CD4-positive, alpha-beta T cell (primary cell): Measurements from ENCODE around the gene CD83. TPM values are rescaled to one million over a fixed set of nuclear protein-coding genes. Genes with fewer than 3 reads are reported as not detected.

Experiments used
- ATAC-seq: fragments of 200-7000 bp; cut with Tn5 transposase; one replicate; pipeline ENCODE4 v1.10.0; 2022; ENCODE audit warnings: mild to moderate bottlenecking; ENCODE audit not compliant: poor library complexity
- CTCF ChIA-PET: fragments of 350-600 bp; sonication (Branson Sonifier 250); formaldehyde crosslinking; loops from one replicate; lab custom pipeline; 2021; ENCODE audit warnings: antibody characterized with exemption, inconsistent platforms; lab: Charles Lee
- POLR2A ChIA-PET: fragments of 350-600 bp; sonication (Branson Sonifier 250); formaldehyde crosslinking; loops from one replicate; lab custom pipeline; 2021; ENCODE audit warnings: antibody characterized with exemption, inconsistent platforms; lab: Charles Lee
- DNase-seq, 14 experiments: peaks; one replicate each; pipeline ENCODE4 v3.0.0-alpha.2; 2013 to 2020; ENCODE audit warnings: mixed read lengths in 2 of 14
- H3K27ac ChIP-seq, 2 donors: one replicate each; pipeline versions ENCODE4 v1.5.1 to v1.7.0; 2013; ENCODE audit warnings: low read length in 2 of 2, low read depth in 1 of 2, mild to moderate bottlenecking in 1 of 2
- H3K27me3 ChIP-seq, 2 experiments: 1 replicate in 1 of 2; 2 replicates in 1 of 2; pipeline versions ENCODE4 v1.6.1 to v1.7.0; 2013; ENCODE audit warnings: low read length in 2 of 2, control low read depth in 1 of 2, mild to moderate bottlenecking in 1 of 2, moderate library complexity in 1 of 2; ENCODE audit not compliant: insufficient read depth in 2 of 2, control insufficient read depth in 1 of 2
- H3K36me3 ChIP-seq: one replicate; pipeline ENCODE4 v1.6.1; 2013; ENCODE audit warnings: low read length, control low read depth; ENCODE audit not compliant: insufficient read depth
- H3K4me1 ChIP-seq: one replicate; pipeline ENCODE4 v1.6.1; 2013; ENCODE audit warnings: low read length, control low read depth; ENCODE audit not compliant: insufficient read depth
- H3K4me3 ChIP-seq: one replicate; pipeline ENCODE4 v1.5.1; 2013; ENCODE audit warnings: mild to moderate bottlenecking, low read length, moderate library complexity
- H3K9me3 ChIP-seq, 2 experiments: 1 replicate in 1 of 2; 2 replicates in 1 of 2; pipeline versions ENCODE4 v1.6.1 to v1.7.0; 2013; ENCODE audit warnings: low read length in 2 of 2, mild to moderate bottlenecking in 2 of 2, control low read depth in 1 of 2, moderate library complexity in 1 of 2; ENCODE audit not compliant: control insufficient read depth in 1 of 2, insufficient read depth in 1 of 2
- H3K27ac Mint-ChIP-seq: one replicate; pipeline ENCODE4 v1.8.0; 2020; ENCODE audit warnings: mixed read lengths
- H3K27me3 Mint-ChIP-seq: one replicate; pipeline ENCODE4 v1.8.0; 2021; ENCODE audit warnings: mixed read lengths
- H3K36me3 Mint-ChIP-seq: one replicate; pipeline ENCODE4 v1.8.0; 2021; ENCODE audit warnings: low read depth, mixed read lengths
- H3K4me1 Mint-ChIP-seq: one replicate; pipeline ENCODE4 v1.8.0; 2021; ENCODE audit warnings: low read depth, mixed read lengths
- H3K4me3 Mint-ChIP-seq: one replicate; pipeline ENCODE4 v1.8.0; 2020; ENCODE audit warnings: mild to moderate bottlenecking, mixed read lengths
- H3K9me3 Mint-ChIP-seq: one replicate; pipeline ENCODE4 v1.8.0; 2020; ENCODE audit warnings: mixed read lengths
- intact Hi-C, 2 experiments: fragments of 100-400 bp; cut with DNase I in 1 of 2; cut with micrococcal nuclease in 1 of 2; formaldehyde crosslinking; loops; one replicate each; pipeline versions ENCODE4 v1.15.1 to v1.9.0; 2023 to 2025; cut with DNase I, micrococcal nuclease
- total RNA-seq, 174 experiments: library from RNA in 2 of 174; stranded (reverse) in 2 of 174; gene quantifications; one replicate each; pipeline ENCODE4 v1.2.3 and lab custom pipeline; 2021 to 2026
- TF ChIP-seq, protein P1 (sequence below): fragments of 200-600 bp; IDR thresholded peaks from one replicate; pipeline ENCODE4 v1.8.0; 2022; ENCODE audit warnings: antibody characterized with exemption, mild to moderate bottlenecking

The CD83 gene
- total RNA-seq, 2 experiments from 2014 or later: 35.3 to 36.4 TPM

DNA sequence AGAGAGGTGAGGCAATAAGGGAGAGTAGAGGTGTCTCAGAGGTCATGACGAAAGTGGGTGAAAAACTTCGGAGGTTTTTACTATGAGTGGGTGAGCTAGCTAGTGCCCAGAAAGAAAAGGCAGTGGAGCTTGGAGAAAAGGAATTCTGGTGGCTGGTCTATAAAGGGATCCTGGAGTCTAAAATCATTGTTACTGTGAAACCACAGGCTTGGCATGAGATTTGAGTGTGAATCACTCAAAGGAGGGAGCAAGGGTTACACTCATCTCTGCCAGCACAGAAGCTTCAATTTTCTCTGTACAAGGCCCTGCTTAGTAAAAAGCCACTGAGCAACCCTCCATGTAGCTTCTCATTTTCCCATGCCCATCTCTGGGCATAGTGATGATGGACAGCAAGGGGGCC, 47.5 kb downstream of the CD83 start:
- Histone ChIP-seq H3K27ac (no peak overlapping the region), H3K9me3 (peaks cover 0 to 21% of the 10 kb centered on the region in 2 experiments), H3K27me3 (no peaks in the 10 kb centered on the region), H3K36me3 (no peaks in the 10 kb centered on the region), H3K4me3 (no peak overlapping the region), H3K4me1 (no peaks in the 10 kb centered on the region)
- peaks cover 6% of the 10 kb centered on the region for H3K27me3 Mint-ChIP-seq
- H3K9me3 Mint-ChIP-seq: peaks cover 10% of the 10 kb centered on the region
- ChIA-PET POLR2A (no interaction called here), CTCF (no interaction called here)
- intact Hi-C loops: no loop called here
- no peaks in the 10 kb centered on the region for H3K4me1 Mint-ChIP-seq
- H3K4me3 Mint-ChIP-seq: no peak overlapping the region
- DNase-seq: no peak
- no peak for ATAC-seq
- no peak overlapping the region for H3K27ac Mint-ChIP-seq
- H3K36me3 Mint-ChIP-seq: peaks cover 13% of the 10 kb centered on the region
- TF ChIP-seq, protein P1, sequence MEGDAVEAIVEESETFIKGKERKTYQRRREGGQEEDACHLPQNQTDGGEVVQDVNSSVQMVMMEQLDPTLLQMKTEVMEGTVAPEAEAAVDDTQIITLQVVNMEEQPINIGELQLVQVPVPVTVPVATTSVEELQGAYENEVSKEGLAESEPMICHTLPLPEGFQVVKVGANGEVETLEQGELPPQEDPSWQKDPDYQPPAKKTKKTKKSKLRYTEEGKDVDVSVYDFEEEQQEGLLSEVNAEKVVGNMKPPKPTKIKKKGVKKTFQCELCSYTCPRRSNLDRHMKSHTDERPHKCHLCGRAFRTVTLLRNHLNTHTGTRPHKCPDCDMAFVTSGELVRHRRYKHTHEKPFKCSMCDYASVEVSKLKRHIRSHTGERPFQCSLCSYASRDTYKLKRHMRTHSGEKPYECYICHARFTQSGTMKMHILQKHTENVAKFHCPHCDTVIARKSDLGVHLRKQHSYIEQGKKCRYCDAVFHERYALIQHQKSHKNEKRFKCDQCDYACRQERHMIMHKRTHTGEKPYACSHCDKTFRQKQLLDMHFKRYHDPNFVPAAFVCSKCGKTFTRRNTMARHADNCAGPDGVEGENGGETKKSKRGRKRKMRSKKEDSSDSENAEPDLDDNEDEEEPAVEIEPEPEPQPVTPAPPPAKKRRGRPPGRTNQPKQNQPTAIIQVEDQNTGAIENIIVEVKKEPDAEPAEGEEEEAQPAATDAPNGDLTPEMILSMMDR: no peak

DNA sequence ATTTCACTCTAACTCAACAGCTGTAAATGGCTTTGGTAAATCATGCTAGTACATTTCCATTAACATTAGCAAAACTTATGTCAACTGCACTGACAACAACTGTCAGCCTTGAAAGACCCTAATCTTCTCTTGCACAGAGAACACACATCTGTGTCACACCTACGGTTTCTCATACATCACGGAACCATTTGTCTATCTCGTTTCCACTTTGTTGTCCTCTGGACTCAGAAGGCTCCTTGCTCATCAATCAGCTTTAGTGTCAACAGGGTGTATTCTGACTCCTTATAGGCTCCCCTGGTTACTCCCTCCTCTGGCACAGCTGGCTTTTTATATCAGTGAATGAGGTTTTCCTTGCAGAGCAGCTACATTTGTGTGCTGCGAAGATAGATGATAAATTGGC, 49.3 kb downstream of the CD83 start:
- Mint-ChIP-seq H3K4me1 (no peaks in the 10 kb centered on the region), H3K4me3 (no peak overlapping the region), H3K36me3 (peaks cover 19% of the 10 kb centered on the region), H3K9me3 (peaks cover 16% of the 10 kb centered on the region), H3K27me3 (peaks cover 6% of the 10 kb centered on the region), H3K27ac (no peak overlapping the region)
- POLR2A ChIA-PET: no interaction called here
- CTCF ChIA-PET: no interaction called here
- Histone ChIP-seq H3K27me3 (no peaks in the 10 kb centered on the region), H3K36me3 (no peaks in the 10 kb centered on the region), H3K9me3 (peaks cover under 1 to 30% of the 10 kb centered on the region in 2 experiments), H3K4me3 (no peak overlapping the region), H3K27ac (no peak overlapping the region), H3K4me1 (no peaks in the 10 kb centered on the region)
- ATAC-seq (no peak), DNase-seq (no peak)
- TF ChIP-seq, protein P1: no peak
- intact Hi-C loops: no loop called here

DNA sequence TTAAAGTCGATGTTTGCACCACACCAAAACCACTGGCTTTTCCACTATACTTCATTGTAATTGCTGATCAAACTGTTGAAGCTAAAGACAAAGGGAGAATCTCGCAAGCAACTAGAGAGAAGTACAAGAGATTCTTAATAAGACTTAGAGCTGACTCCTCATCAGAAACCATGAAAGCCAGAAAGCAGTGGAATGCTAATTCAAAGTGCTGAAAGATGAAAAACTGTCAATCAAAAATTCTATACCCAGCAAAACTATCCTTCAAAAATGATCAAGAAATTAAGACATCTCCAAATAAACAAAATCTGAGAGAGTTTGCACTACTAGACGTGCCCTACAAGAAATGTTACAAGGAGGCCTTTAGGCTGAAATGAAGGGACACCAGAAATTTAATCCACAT, 52.6 kb downstream of the CD83 start:
- Mint-ChIP-seq H3K4me1 (peaks cover 7% of the 10 kb centered on the region), H3K4me3 (no peak overlapping the region), H3K9me3 (peaks cover 16% of the 10 kb centered on the region), H3K27me3 (peaks cover 6% of the 10 kb centered on the region), H3K27ac (no peak overlapping the region), H3K36me3 (peaks cover 19% of the 10 kb centered on the region)
- ATAC-seq: no peak
- POLR2A ChIA-PET: no interaction called here
- Histone ChIP-seq H3K36me3 (no peaks in the 10 kb centered on the region), H3K27me3 (no peaks in the 10 kb centered on the region), H3K4me3 (no peak overlapping the region), H3K27ac (no peak overlapping the region), H3K9me3 (peaks cover 4 to 30% of the 10 kb centered on the region in 2 experiments), H3K4me1 (no peaks in the 10 kb centered on the region)
- TF ChIP-seq, protein P1: no peak
- intact Hi-C loops: no loop called here
- CTCF ChIA-PET: no interaction called here
- no peak for DNase-seq
